ENCODE measurements around the gene ADCK1.
"Not testable (repeated sequence)": the region's sequence is repeated elsewhere in the genome, so short reads cannot be mapped to it uniquely, and the experiment has no call there.

The ADCK1 gene

DNA sequence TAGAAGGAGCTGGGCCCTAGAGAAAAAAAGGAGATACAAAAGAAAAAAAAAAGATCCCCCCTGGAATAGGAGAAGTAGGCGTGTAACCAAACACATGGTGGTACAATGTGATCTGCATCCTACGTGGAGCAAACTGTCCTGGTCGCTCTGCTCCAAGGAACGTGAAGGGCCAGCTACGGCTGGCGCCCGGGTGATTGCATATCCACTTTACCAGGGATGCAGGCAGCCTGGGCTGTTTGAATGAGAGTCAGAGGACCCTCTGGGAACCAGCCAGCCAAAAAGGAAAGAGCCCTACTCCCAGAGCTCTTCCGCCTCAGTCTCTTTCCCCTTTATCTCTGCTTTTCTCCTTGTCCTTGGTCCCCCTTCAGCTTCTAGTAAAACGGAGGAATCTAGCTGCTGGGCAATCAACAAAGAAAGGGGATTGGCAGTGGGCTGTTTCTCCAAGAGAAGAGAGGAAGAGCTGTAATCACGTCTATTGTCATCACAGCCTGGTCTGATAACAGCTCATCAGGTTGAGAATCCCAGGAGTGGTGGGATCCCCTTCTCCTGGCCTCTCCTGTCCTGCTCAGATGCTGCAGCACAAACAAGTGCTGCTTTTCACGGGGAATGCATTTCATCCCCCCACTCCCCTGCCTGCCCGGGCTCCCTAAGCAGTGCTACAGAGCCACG is 156.0 kb downstream of the ADCK1 start:
- no peak for DNase-seq

GRCh38 chr14:77959686-77960085 is 159.8 kb downstream of the ADCK1 start:
- DNase-seq = not testable (repeated sequence)

DNA sequence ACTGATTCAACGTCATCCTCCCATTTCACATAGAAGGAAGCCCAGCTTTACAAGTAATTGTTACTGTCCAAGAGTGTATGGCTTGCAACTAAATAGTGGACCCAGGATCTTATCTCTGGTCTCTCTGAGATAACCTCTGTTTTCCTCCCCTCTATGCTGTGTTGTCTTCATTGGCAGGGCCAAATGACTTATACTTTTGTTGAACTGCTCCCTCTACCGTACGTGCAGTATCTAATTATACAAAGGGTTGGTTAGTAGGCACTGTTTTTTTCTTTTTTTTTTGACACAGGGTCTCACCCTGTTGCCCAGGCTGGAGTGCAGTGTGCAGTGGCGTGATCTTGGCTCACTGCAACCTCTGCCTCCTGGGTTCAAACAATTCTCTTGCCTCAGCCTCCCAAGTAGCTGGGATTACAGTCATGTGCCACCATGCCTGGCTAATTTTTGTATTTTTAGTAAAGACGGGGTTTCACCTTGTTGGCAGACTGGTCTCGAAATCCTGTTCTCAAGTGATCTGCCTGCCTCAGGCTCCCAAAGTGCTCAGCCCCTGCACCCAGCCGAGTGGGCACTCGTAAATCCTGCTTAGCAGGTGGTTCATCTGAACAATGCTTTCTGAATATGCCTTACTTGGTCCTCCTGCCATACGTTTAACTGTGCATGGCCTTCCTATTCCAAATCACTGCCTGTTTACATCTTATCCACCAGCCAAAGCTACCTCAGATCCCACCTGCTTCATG is 162.1 kb downstream of the ADCK1 start:
- DNase-seq = no peak

GRCh38 chr14:77962731-77963520 is 163.0 kb downstream of the ADCK1 start:
- no peak for DNase-seq

DNA sequence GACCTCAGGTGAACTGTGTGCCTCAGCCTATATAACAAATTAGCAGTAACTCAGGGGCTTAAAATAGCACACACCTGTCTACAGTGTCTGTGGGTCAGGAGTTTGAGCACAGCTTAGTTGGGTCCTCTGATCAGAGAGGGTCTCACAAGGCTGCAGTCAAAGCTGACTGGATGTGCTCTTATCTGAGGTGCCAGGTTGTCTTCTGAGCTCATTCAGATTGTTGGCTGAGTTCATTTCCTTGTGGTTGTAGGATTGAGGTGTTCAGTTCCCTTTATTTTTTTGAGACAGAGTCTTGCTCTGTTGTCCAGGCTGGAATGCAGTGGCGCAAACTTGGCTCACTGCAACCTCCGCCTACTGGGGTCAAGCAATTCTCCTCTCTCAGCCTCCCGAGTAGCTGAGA is 164.7 kb downstream of the ADCK1 start:
- DNase-seq = no peak

DNA sequence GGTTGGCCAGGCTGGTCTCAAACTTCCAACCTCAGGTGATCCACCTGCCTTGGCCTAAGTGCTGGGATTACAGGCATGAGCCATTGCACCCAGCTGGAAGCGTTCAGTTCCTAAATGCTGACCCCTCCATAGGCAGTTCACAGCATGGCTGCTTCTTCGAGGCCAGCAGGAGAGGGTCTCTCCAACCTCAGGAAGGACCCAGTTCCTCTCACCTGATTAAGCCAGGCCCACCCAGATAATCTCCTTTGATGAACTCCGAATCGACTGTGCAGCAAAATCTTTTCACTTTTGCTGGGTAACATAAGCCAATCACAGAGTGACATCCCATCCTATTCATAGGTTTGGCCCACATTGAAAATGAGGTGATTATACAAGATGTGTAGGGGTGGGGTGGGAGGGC is 165.1 kb downstream of the ADCK1 start:
- no peak for DNase-seq

- no peak for DNase-seq
Measured at GRCh38 chr14:77965919-77966435, 166.1 kb downstream of the ADCK1 start.

DNA sequence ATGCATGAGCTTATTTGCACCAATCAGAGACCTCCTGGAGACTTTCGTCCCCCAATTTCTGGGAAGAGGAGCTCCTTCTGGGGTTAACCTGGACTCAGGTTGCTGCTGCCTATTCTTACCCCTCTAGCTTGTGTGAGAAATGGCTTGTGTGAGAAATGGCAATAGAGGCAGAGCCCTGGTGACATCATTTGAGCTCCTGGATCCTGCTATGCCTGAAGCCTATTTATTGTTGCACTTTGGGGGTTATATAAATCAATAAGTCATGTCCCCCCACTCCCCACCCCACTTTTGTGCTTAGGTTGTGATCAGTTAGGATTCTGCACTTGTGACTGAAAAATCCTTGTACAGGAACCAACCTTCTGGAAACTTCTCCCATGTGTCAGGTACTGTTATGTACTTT is 167.2 kb downstream of the ADCK1 start:
- DNase-seq = no peak

GRCh38 chr14:77970646-77971045 is 170.7 kb downstream of the ADCK1 start:
- no peak for DNase-seq

GRCh38 chr14:77973246-77973645 is 173.3 kb downstream of the ADCK1 start:
- no peak for DNase-seq

DNA sequence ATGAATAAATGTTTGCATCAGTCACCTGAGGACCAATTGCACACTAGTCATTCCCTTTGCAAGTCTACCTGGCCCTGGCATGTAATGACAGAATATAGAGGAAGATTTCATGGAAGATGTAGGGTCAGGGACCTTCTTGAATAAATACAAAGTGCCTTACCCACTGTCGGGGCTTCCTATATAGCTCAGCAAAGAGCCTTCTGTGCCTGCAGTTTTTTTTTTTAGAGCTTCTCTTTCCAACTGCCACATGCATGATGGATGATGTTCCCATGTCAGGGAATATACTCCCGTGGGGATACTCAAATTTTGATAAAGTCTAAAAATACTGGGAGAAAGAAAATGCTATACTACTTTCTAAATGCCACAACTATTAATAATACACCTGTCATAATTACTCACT is 176.7 kb downstream of the ADCK1 start:
- no peak for DNase-seq

GRCh38 chr14:77979171-77979570 is 179.3 kb downstream of the ADCK1 start:
- DNase-seq = no peak

DNA sequence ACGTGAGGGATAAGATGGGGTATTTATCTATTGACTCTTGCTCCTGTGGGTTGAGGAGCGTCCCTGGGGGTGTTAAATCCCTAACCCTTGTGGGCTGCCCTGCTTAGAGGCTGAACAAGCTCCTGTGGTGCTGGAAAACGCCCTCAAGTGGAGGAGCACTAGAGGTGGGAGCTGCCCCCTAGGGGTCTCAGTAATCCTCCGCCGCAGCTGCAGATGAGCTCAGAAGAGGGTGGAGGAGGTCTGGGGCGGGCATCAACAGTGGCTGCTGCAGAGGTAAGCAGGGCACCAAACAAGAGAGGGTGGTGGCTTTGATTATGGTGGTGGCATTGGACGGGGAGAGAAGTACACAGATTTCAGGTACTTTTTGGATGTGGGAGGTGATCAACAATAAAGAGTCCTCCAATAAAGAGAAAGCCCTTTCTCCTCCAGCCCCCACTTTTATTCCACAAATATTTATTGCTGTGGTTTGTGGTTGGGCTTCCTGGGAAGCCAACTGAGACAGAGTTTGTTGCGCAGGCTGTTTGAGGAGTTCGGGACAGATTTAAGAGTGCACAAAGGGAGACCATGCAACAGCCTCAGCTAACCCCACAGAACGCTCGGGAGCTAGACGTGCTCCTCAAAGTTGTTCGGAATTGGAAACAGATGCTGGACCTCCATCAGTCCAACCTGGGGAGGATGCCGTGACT is 179.9 kb downstream of the ADCK1 start:
- no peak for DNase-seq

GRCh38 chr14:77980475-77981321 is 180.8 kb downstream of the ADCK1 start:
- no peak for DNase-seq
